GM23338 (cell line): ENCODE measurements around the gene PPP1R2B. TPM values are rescaled to one million over a fixed set of nuclear protein-coding genes. Genes with fewer than 3 reads are reported as not detected.

Source experiments
- ATAC-seq: fragments of 200-7000 bp; cut with Tn5 transposase; 3 replicates; pipeline ENCODE4 v1.9.1; 2020
- DNase-seq: peaks from one replicate; pipeline ENCODE4 v3.0.0-alpha.2; 2015; ENCODE audit warnings: low spot score
- H2AFZ ChIP-seq: fragments of 200-600 bp; sonication (generic); 2 replicates; pipeline ENCODE4 v1.8.0; 2016; ENCODE audit warnings: antibody characterized with exemption, mild to moderate bottlenecking, moderate library complexity
- H3F3A ChIP-seq: fragments of 200-600 bp; sonication (generic); replicated peaks from 2 replicates; pipeline ENCODE4 v1.8.0; 2017; ENCODE audit warnings: antibody characterized with exemption, mixed run types, low read depth
- H3K27ac ChIP-seq: fragments of 200-600 bp; sonication (generic); 2 replicates; pipeline ENCODE4 v1.6.1; 2016; ENCODE audit warnings: low read depth
- H3K27me3 ChIP-seq: fragments of 200-600 bp; sonication (generic); 2 replicates; pipeline ENCODE4 v1.8.0; 2016; ENCODE audit warnings: mild to moderate bottlenecking, mixed run types, moderate library complexity; ENCODE audit not compliant: insufficient read depth
- H3K36me3 ChIP-seq: fragments of 200-600 bp; sonication (generic); 2 replicates; pipeline ENCODE4 v1.8.0; 2016; ENCODE audit warnings: mild to moderate bottlenecking; ENCODE audit not compliant: insufficient read depth
- H3K4me1 ChIP-seq: fragments of 200-600 bp; sonication (generic); 2 replicates; pipeline ENCODE4 v1.8.0; 2016; ENCODE audit warnings: mild to moderate bottlenecking, moderate library complexity; ENCODE audit not compliant: insufficient read depth
- H3K4me2 ChIP-seq: fragments of 200-600 bp; sonication (generic); 2 replicates; pipeline ENCODE4 v1.7.1; 2017; ENCODE audit warnings: mixed run types
- H3K4me3 ChIP-seq: fragments of 200-600 bp; sonication (generic); 2 replicates; pipeline ENCODE4 v1.6.1; 2016; ENCODE audit warnings: mixed run types
- H3K79me2 ChIP-seq: fragments of 200-600 bp; sonication (generic); replicated peaks from 2 replicates; pipeline ENCODE4 v1.8.0; 2017; ENCODE audit warnings: mild to moderate bottlenecking; ENCODE audit not compliant: insufficient read depth
- H3K9me2 ChIP-seq: fragments of 200-600 bp; sonication (generic); 2 replicates; pipeline ENCODE4 v1.8.0; 2017; ENCODE audit not compliant: insufficient read depth
- H4K20me1 ChIP-seq: fragments of 200-600 bp; sonication (generic); replicated peaks from 2 replicates; pipeline ENCODE4 v1.8.0; 2017; ENCODE audit warnings: mild to moderate bottlenecking; ENCODE audit not compliant: insufficient read depth
- H3K27ac Mint-ChIP-seq: 2 replicates; pipeline ENCODE4 v1.8.0; 2020; ENCODE audit warnings: inconsistent platforms, mild to moderate bottlenecking, moderate library complexity, mixed read lengths
- H3K27me3 Mint-ChIP-seq: 3 replicates; pipeline ENCODE4 v1.8.0; 2022; ENCODE audit warnings: low read depth, mild to moderate bottlenecking, moderate library complexity, mixed read lengths, inconsistent platforms; ENCODE audit not compliant: insufficient read depth, poor library complexity
- H3K36me3 Mint-ChIP-seq: 3 replicates; pipeline ENCODE4 v1.8.0; 2021; ENCODE audit warnings: low read depth, mild to moderate bottlenecking, inconsistent platforms, moderate library complexity, mixed read lengths
- H3K4me1 Mint-ChIP-seq: 3 replicates; pipeline ENCODE4 v1.8.0; 2020; ENCODE audit warnings: mild to moderate bottlenecking, inconsistent platforms, mixed read lengths
- H3K4me3 Mint-ChIP-seq: 3 replicates; pipeline ENCODE4 v1.8.0; 2021; ENCODE audit warnings: moderate library complexity, mild to moderate bottlenecking, inconsistent platforms, mixed read lengths
- H3K9me3 Mint-ChIP-seq: 3 replicates; pipeline ENCODE4 v1.8.0; 2020; ENCODE audit warnings: moderate library complexity, mild to moderate bottlenecking, inconsistent platforms, mixed read lengths
- CREB1 ChIP-seq: fragments of 250-450 bp; sonication (Bioruptor Pico); IDR thresholded peaks from 2 replicates; pipeline ENCODE4 v1.5.0; 2020; ENCODE audit warnings: low read depth, mild to moderate bottlenecking, moderate library complexity
- EZH2 ChIP-seq: fragments of 200-600 bp; sonication (generic); IDR thresholded peaks from one replicate; pipeline ENCODE4 v1.8.0; 2017; ENCODE audit warnings: antibody characterized with exemption, mild to moderate bottlenecking, low read depth; ENCODE audit not compliant: unreplicated experiment
- EZH2phosphoT487 ChIP-seq: fragments of 200-600 bp; sonication (generic); IDR thresholded peaks from one replicate; pipeline ENCODE4 v1.8.1; 2018; ENCODE audit warnings: antibody characterized with exemption; ENCODE audit not compliant: unreplicated experiment
- JUNB ChIP-seq: IDR thresholded peaks from one replicate; pipeline ENCODE4 v1.6.1; 2016; ENCODE audit warnings: antibody characterized with exemption; ENCODE audit not compliant: unreplicated experiment
- NANOG ChIP-seq: IDR thresholded peaks from 2 replicates; pipeline ENCODE4 v1.6.1; 2016; ENCODE audit warnings: antibody characterized with exemption, borderline replicate concordance
- POLR2AphosphoS5 ChIP-seq: IDR thresholded peaks from 2 replicates; pipeline ENCODE4 v1.6.1; 2016; ENCODE audit warnings: antibody characterized with exemption, low read depth
- REST ChIP-seq: IDR thresholded peaks from one replicate; pipeline ENCODE4 v1.6.1; 2018; ENCODE audit warnings: antibody characterized with exemption; ENCODE audit not compliant: unreplicated experiment
- STAT1 ChIP-seq: IDR thresholded peaks from one replicate; pipeline ENCODE4 v1.6.1; 2016; ENCODE audit warnings: antibody characterized with exemption; ENCODE audit not compliant: unreplicated experiment
- ZNF114 ChIP-seq: fragments of 250-450 bp; sonication (Bioruptor Pico); IDR thresholded peaks from 2 replicates; pipeline ENCODE4 v1.5.0; 2020; ENCODE audit warnings: mild to moderate bottlenecking, moderate library complexity
- ZNF331 ChIP-seq: fragments of 250-450 bp; sonication (Bioruptor Pico); IDR thresholded peaks from 2 replicates; pipeline ENCODE4 v1.5.0; 2020; ENCODE audit warnings: low read depth, mild to moderate bottlenecking, moderate library complexity
- ZNF462 ChIP-seq: fragments of 250-450 bp; sonication (Bioruptor Pico); IDR thresholded peaks from 2 replicates; pipeline ENCODE4 v1.5.0; 2020; ENCODE audit warnings: mild to moderate bottlenecking, moderate library complexity
- polyA plus RNA-seq: library from polyadenylated mRNA; unstranded; fragments of >200 nt; fragmentation: Nextera tagmentation; extraction: Ambion mirVana; gene quantifications from 2 replicates; pipeline ENCODE4 v1.2.1, GENCODE V29; 2016
- total RNA-seq: library from RNA; depleted of rRNA; stranded (reverse); fragments of >200 nt; shearing (Covaris generic); gene quantifications from 2 replicates; pipeline ENCODE4 v1.2.3, GENCODE V29; 2014
- TF ChIP-seq, protein P1 (sequence below): IDR thresholded peaks from 2 replicates; pipeline ENCODE4 v1.6.1; 2016; ENCODE audit warnings: antibody characterized with exemption
- TF ChIP-seq, protein P2 (sequence below), 2 experiments: fragments of 200-600 bp in 1 of 2; sonication (generic) in 1 of 2; conservative IDR thresholded peaks; 2 replicates each; pipeline versions ENCODE4 v1.5.1 to v1.6.1; 2016 to 2017; ENCODE audit warnings: antibody characterized with exemption in 2 of 2, low read depth in 2 of 2, mild to moderate bottlenecking in 2 of 2, moderate library complexity in 1 of 2

PPP1R2B gene
- total and polyA plus RNA-seq, 2 experiments from 2014 or later: 0.11 to 0.21 TPM

GRCh38 chr5:156803404-156803803 lies 46.7 kb upstream of the PPP1R2B start:
- Histone ChIP-seq H3K27me3 (no peaks in the 10 kb centered on the region), H3K36me3 (no peaks in the 10 kb centered on the region), H3K4me3 (no peak overlapping the region), H3K4me1 (peaks cover 49% of the 10 kb centered on the region), H2AFZ (no peak overlapping the region), H3K79me2 (no peaks in the 10 kb centered on the region), H3K27ac (peak overlapping the region; percentile 89), H4K20me1 (no peaks in the 10 kb centered on the region), H3K4me2 (peak overlapping the region; percentile 2; the same call in 1 of the 2 replicates), H3K9me2 (no peaks in the 10 kb centered on the region), H3F3A (peaks cover 7% of the 10 kb centered on the region; the same call in 1 of the 2 replicates)
- DNase-seq (no peak), ATAC-seq (no peak)
- H3K4me1 Mint-ChIP-seq: peaks cover 58% of the 10 kb centered on the region
- peaks cover 37% of the 10 kb centered on the region for H3K9me3 Mint-ChIP-seq
- peaks cover 36% of the 10 kb centered on the region for H3K36me3 Mint-ChIP-seq
- H3K27ac Mint-ChIP-seq: peak overlapping the region; percentile 33; the same call in 1 of the 2 replicates
- TF ChIP-seq, protein P1, sequence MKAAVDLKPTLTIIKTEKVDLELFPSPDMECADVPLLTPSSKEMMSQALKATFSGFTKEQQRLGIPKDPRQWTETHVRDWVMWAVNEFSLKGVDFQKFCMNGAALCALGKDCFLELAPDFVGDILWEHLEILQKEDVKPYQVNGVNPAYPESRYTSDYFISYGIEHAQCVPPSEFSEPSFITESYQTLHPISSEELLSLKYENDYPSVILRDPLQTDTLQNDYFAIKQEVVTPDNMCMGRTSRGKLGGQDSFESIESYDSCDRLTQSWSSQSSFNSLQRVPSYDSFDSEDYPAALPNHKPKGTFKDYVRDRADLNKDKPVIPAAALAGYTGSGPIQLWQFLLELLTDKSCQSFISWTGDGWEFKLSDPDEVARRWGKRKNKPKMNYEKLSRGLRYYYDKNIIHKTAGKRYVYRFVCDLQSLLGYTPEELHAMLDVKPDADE: no peak
- TF ChIP-seq ZNF114: no peak
- TF ChIP-seq REST: no peak
- no peak for TF ChIP-seq POLR2AphosphoS5
- TF ChIP-seq ZNF462 (CRISPR knock-in tag): no peak
- no peak for TF ChIP-seq CREB1 (CRISPR knock-in tag)
- no peak for TF ChIP-seq STAT1
- TF ChIP-seq, protein P2, sequence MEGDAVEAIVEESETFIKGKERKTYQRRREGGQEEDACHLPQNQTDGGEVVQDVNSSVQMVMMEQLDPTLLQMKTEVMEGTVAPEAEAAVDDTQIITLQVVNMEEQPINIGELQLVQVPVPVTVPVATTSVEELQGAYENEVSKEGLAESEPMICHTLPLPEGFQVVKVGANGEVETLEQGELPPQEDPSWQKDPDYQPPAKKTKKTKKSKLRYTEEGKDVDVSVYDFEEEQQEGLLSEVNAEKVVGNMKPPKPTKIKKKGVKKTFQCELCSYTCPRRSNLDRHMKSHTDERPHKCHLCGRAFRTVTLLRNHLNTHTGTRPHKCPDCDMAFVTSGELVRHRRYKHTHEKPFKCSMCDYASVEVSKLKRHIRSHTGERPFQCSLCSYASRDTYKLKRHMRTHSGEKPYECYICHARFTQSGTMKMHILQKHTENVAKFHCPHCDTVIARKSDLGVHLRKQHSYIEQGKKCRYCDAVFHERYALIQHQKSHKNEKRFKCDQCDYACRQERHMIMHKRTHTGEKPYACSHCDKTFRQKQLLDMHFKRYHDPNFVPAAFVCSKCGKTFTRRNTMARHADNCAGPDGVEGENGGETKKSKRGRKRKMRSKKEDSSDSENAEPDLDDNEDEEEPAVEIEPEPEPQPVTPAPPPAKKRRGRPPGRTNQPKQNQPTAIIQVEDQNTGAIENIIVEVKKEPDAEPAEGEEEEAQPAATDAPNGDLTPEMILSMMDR (conservative IDR thresholded peaks at IDR 0.05; ENCODE audit: low read depth in 2 of 2): no peak
- TF ChIP-seq EZH2phosphoT487: no peak
- TF ChIP-seq NANOG: no peak
- no peak for TF ChIP-seq ZNF331
- TF ChIP-seq JUNB: no peak
- TF ChIP-seq EZH2: no peak
- H3K4me3 Mint-ChIP-seq: no peak overlapping the region
- no peaks in the 10 kb centered on the region for H3K27me3 Mint-ChIP-seq
